ENCODE results near the gene ANO1.
"Not testable (repeated sequence)": the region's sequence is repeated elsewhere in the genome, so short reads cannot be mapped to it uniquely, and the experiment has no call there.

ANO1 gene

DNA sequence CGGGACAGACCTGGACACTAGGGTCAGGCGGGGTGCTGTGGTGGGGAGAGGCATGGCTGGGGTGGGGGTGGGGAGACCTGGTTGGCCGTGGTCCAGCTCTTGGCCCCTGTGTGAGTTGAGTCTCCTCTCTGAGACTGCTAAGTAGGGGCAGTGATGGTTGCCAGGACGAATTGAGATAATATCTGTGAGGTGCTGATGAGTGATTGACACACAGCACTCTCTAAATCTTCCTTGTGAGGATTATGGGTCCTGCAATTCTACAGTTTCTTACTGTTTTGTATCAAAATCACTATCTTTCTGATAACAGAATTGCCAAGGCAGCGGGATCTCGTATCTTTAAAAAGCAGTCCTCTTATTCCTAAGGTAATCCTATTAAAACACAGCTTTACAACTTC, 128.9 kb downstream of the ANO1 start:
- no peak overlapping the region for H3K4me3 ChIP-seq (ENCODE audit: low read length)
- DNase-seq (ENCODE audit: low read depth) = no peak
- no peak for TF ChIP-seq CTCF (conservative IDR thresholded peaks at IDR 0.05; ENCODE audit: low read length)

DNA sequence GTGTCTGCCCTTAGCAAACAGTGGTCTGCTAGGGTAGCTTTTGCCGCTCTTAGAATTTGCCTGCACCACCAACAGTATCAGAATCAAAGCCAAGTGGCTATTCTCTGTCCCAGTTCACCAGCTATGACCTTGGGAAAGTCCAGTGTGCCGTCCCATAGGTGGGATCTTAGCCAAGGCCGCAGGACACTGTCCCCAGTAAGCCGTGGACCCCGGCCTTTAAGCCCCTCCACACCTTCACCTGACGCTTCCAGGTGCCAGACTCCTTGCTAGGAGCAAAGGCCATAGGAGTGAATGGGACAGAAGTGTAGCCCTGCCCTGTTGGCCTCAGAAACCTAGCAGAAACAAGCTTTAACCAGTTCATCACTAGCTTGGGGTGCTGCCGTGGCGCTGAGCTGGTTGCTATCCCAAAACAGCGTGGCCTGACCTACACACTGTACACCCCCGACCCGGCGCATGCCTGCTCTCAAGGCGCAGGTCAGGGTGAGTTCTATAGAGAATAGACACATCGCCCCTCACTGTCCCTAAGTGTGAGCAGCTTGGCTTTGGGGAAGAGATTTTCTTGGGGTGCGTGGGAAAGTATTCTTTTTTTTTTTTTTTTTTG, 129.5 kb downstream of the ANO1 start:
- H3K4me3 ChIP-seq (ENCODE audit: low read length) = no peak overlapping the region
- DNase-seq (ENCODE audit: low read depth) = no peak

GRCh38 chr11:70209391-70209912, 131.3 kb downstream of the ANO1 start:
- TF ChIP-seq CTCF (conservative IDR thresholded peaks at IDR 0.05; ENCODE audit: low read length) = no peak
- DNase-seq (ENCODE audit: low read depth) = no peak
- no peak overlapping the region for H3K4me3 ChIP-seq (ENCODE audit: low read length)

More for the DNA sequence above, 129.5 kb downstream of the ANO1 start:
- no peak for TF ChIP-seq CTCF (conservative IDR thresholded peaks at IDR 0.05; ENCODE audit: low read length)

GRCh38 chr11:70210051-70210501, 132.0 kb downstream of the ANO1 start:
- TF ChIP-seq CTCF (conservative IDR thresholded peaks at IDR 0.05; ENCODE audit: low read length) = no peak
- DNase-seq (ENCODE audit: low read depth) = peak; percentile 67
- no peak overlapping the region for H3K4me3 ChIP-seq (ENCODE audit: low read length)

DNA sequence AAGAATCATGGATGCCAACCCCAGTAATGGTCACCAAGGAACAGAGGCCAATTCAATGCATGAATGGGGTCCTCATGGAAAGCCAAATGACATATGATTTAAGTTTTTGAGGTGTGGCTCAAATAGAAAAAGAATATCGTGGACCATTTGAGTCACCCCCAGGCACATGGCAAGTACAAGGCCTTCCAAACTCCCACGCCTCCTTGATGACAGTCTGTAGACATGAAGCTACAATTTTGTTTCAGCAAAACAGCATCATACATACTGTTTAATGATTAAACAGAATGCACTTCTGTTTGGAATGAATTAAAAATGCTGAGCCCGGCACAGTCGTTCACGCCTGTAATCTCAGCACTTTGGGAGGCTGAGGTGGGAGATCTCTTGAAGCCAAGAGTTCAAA, 132.4 kb downstream of the ANO1 start:
- no peak overlapping the region for H3K4me3 ChIP-seq (ENCODE audit: low read length)
- no peak for TF ChIP-seq CTCF (conservative IDR thresholded peaks at IDR 0.05; ENCODE audit: low read length)
- no peak for DNase-seq (ENCODE audit: low read depth)

GRCh38 chr11:70212227-70212811, 134.2 kb downstream of the ANO1 start:
- no peak for TF ChIP-seq CTCF (conservative IDR thresholded peaks at IDR 0.05; ENCODE audit: low read length)
- no peak for DNase-seq (ENCODE audit: low read depth)
- no peak overlapping the region for H3K4me3 ChIP-seq (ENCODE audit: low read length)

DNA sequence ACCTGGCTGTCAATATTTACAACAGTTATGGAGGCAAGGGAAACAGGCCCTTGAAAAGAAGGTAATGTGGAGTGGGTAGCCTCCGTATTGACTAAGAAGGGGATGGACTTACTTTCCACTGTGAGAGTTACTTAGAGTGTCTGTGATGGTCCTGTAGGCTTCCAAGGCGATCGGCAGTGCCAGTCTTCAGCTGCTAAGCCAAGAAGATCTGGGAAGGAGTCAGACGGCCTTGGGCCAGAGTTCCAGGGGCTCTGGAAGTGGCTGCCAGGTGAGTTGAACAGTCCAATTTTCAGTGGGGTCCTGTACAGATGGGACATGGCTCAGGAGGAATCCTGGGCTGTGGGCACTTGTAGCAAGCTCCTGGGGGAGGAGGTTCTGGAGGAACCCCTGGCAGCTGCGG, 139.3 kb downstream of the ANO1 start:
- DNase-seq (ENCODE audit: low read depth); H3K4me3 ChIP-seq (ENCODE audit: low read length): not testable (repeated sequence)

GRCh38 chr11:70218076-70218475, 140.0 kb downstream of the ANO1 start:
- H3K4me3 ChIP-seq (ENCODE audit: low read length); DNase-seq (ENCODE audit: low read depth): not testable (repeated sequence)
